Bronchial epithelial cell (primary cell): ENCODE results near the gene GRIK4. TPM values are rescaled to one million over a fixed set of nuclear protein-coding genes. Genes with fewer than 3 reads are reported as not detected.
A peak's percentile ranks its signal among the peaks of the same experiment; 100 is the strongest.

Experiments
- DNase-seq: peaks from one replicate; pipeline ENCODE4 v3.0.0-alpha.2; 2010; ENCODE audit warnings: low read depth
- FAIRE-seq: peaks from 2 replicates; lab custom pipeline; 2011; peaks lifted over from hg19 to GRCh38; lab: Jason Lieb, UNC
- H3K27me3 ChIP-seq: 2 replicates; pipeline ENCODE4 v1.5.1; 2011; ENCODE audit warnings: low read length; ENCODE audit not compliant: control insufficient read depth, insufficient read depth
- H3K36me3 ChIP-seq: 2 replicates; pipeline ENCODE4 v1.5.1; 2011; ENCODE audit warnings: low read length; ENCODE audit not compliant: control insufficient read depth, insufficient read depth
- H3K4me3 ChIP-seq: 2 replicates; pipeline ENCODE4 v1.5.1; 2011; ENCODE audit warnings: mild to moderate bottlenecking, low read depth, low read length, control low read depth
- CTCF ChIP-seq: IDR thresholded peaks from 2 replicates; pipeline ENCODE4 v1.5.1; 2011; ENCODE audit warnings: mild to moderate bottlenecking, moderate library complexity, low read length, control low read depth, inconsistent platforms; ENCODE audit not compliant: insufficient read depth, severe bottlenecking
- total RNA-seq: library from RNA; depleted of rRNA; stranded (reverse); fragments of >200 nt; gene quantifications from 2 replicates; pipeline ENCODE4 v1.2.1, GENCODE V29; 2014

GRIK4 gene
- total RNA-seq, 1 donor from 2014 or later, result not detected

- H3K36me3 ChIP-seq, result no peaks in the 10 kb centered on the region
- FAIRE-seq (no peak), DNase-seq (no peak)
- no peaks in the 10 kb centered on the region for H3K27me3 ChIP-seq
- TF ChIP-seq CTCF, result no peak
- no peak overlapping the region for H3K4me3 ChIP-seq
Observed at GRCh38 chr11:120969993-120970392, 458.4 kb downstream of the GRIK4 start.

- FAIRE-seq, result no peak
- Histone ChIP-seq H3K4me3 (no peak overlapping the region), H3K27me3 (no peaks in the 10 kb centered on the region), H3K36me3 (no peaks in the 10 kb centered on the region)
- no peak for TF ChIP-seq CTCF
- no peak for DNase-seq
Observed at GRCh38 chr11:120971825-120972224, 460.3 kb downstream of the GRIK4 start.

DNA sequence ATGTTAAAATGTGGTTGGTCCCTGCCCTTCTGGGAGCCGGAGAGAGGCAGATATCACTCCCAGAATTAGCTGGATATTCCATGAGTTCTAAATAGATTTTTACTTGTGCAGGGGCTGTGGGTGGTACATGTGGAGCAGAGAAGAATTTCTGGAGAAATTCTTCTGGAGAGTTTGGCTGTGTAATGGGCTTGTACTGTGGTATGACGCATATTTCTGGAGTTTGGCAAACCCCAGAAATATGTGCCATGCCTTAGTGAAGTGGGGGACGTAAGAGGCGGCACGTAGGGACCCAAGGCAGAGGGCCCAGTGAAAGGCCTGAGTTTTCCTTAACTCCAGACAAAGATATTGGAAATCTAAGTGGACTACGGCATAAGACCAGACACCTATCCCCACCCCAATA, 461.1 kb downstream of the GRIK4 start:
- H3K36me3 ChIP-seq, result no peaks in the 10 kb centered on the region
- DNase-seq (no peak), FAIRE-seq (no peak)
- no peak for TF ChIP-seq CTCF
- no peaks in the 10 kb centered on the region for H3K27me3 ChIP-seq
- H3K4me3 ChIP-seq, result no peak overlapping the region

- FAIRE-seq, result no peak
- DNase-seq, result no peak
- H3K27me3 ChIP-seq, result no peaks in the 10 kb centered on the region
- no peak for TF ChIP-seq CTCF
- H3K4me3 ChIP-seq, result no peak overlapping the region
- no peaks in the 10 kb centered on the region for H3K36me3 ChIP-seq
Observed at GRCh38 chr11:120973501-120973900, 462.0 kb downstream of the GRIK4 start.

GRCh38 chr11:120974466-120974865, 462.9 kb downstream of the GRIK4 start:
- H3K36me3 ChIP-seq, result no peaks in the 10 kb centered on the region
- no peak for DNase-seq
- no peak for TF ChIP-seq CTCF
- no peak for FAIRE-seq
- no peaks in the 10 kb centered on the region for H3K27me3 ChIP-seq
- H3K4me3 ChIP-seq, result no peak overlapping the region

DNA sequence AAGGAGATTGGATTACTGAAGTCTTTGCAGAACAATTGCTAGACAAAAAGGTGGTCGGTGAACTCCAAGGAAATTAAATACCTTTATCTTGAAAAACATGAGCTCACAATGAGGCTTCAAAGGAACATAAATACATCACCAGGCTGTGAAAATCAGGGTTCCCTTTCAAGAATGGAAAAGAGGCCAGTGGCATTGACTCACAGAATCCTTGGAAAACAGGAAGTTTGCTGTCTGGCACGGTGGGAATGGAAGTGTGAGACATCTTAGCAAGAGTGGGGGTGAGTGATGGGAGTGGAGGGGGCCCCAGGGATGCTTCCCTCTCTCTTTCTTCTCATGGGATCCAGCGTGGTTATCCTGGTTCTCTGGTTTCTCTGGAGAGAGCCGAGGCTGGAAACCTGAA, 463.4 kb downstream of the GRIK4 start:
- H3K27me3 ChIP-seq, result no peaks in the 10 kb centered on the region
- TF ChIP-seq CTCF, result no peak
- no peak for FAIRE-seq

More for the DNA sequence above, 463.4 kb downstream of the GRIK4 start:
- peak; percentile 40 for DNase-seq
- H3K4me3 ChIP-seq, result no peak overlapping the region
- H3K36me3 ChIP-seq, result no peaks in the 10 kb centered on the region
